C4-2B (cell line): Measurements from ENCODE around the gene TAF13.
"Not testable (repeated sequence)": the region's sequence is repeated elsewhere in the genome, so short reads cannot be mapped to it uniquely, and the experiment has no call there.

Source experiments
- H3K27ac ChIP-seq: fragments of 450-650 bp; 2 replicates; pipeline ENCODE4 v1.5.1; 2017
- ZFX ChIP-seq: fragments of 450-650 bp; IDR thresholded peaks from 2 replicates; pipeline ENCODE4 v1.6.1; 2017
- TF ChIP-seq, protein P1 (sequence below): fragments of 450-650 bp; conservative IDR thresholded peaks from 2 replicates; pipeline ENCODE4 v1.5.1; 2017; ENCODE audit warnings: mild to moderate bottlenecking

Gene TAF13

DNA sequence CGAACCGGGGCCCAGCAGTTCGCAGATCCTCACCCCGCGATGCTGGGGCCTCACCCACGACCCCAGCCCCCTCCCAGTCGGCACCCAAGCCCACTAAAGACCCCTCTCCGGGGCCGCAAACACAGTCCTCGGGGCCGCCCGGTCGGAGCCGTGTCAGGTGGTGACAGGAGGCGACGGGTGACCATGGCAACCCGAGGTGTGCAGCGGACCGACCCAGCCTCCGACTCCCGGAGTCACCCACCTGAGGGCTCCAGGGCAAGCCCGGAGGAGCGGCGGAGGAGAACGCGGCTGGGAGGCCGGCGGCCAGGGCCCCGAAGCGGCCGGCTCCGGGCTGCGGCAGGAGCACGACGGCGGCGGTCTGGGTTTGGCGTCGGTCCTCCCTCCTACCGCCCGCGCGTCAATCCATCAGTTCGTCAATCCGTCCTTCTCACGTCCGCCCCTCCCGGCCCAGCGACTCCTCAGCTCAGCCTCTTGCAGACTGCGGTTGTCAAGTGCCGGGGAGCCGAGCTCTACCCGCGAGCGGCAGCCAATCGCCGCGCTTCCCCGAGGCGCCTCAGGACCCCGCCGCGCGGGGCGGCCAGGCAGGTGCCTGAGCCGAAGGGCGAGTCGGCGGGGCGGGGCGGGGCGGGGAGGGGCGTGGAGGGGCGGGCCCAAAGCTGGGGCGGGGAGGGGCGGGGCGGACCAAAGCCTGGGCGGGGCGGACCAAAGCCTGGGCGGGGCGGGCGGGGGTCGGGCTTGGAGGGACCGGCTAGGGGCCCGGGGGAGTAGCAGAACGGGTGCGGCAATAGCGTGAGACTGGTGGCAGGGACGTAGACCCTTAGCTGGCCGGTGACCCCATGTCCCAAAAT lies 34.0 kb downstream of the TAF13 start, which contains the start of gene WDR47:
TSS of gene WDR47 (minus strand) at position 482 of the 848 bp plus-strand sequence. CDS start 18,590 bp downstream, outside the sequence.
- peak within 1 kb of the TSS; percentile 83 for H3K27ac ChIP-seq
- TF ChIP-seq ZFX: peak; percentile 58
- TF ChIP-seq, protein P1, sequence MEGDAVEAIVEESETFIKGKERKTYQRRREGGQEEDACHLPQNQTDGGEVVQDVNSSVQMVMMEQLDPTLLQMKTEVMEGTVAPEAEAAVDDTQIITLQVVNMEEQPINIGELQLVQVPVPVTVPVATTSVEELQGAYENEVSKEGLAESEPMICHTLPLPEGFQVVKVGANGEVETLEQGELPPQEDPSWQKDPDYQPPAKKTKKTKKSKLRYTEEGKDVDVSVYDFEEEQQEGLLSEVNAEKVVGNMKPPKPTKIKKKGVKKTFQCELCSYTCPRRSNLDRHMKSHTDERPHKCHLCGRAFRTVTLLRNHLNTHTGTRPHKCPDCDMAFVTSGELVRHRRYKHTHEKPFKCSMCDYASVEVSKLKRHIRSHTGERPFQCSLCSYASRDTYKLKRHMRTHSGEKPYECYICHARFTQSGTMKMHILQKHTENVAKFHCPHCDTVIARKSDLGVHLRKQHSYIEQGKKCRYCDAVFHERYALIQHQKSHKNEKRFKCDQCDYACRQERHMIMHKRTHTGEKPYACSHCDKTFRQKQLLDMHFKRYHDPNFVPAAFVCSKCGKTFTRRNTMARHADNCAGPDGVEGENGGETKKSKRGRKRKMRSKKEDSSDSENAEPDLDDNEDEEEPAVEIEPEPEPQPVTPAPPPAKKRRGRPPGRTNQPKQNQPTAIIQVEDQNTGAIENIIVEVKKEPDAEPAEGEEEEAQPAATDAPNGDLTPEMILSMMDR: no peak

DNA sequence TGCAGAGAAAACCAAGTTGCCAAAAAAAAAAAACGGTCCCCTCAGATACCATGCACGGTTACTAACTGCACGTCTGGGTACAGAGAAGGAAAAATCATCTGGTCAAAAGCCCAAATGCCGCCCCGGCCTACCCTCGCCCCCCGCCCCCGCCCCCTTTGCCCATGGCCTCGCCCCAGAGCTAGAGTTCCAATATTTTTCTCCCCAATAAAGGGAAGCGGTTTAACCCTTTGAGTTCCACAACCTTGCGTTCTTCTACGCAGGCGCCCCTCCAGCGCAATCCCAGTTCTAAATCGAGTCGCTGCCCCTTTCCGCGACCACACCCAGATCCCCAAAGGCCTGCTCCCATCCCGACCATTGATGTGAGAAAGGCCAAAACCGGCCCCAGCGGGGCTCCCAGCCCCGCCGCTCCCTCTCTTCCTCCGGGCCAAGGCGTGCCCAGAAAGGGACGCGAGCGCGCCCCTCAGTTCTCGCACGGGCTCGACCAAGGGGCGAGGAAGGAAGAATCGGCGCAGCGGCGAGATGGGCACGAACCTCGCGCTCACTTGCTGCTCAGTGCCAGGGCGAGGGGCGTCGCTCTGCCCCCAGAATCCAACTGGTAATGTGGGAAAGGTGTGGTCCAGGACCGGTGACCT lies 34.7 kb downstream of the TAF13 start:
- peak overlapping the region; percentile 83 for H3K27ac ChIP-seq
- TF ChIP-seq, protein P1: no peak
- no peak for TF ChIP-seq ZFX

DNA sequence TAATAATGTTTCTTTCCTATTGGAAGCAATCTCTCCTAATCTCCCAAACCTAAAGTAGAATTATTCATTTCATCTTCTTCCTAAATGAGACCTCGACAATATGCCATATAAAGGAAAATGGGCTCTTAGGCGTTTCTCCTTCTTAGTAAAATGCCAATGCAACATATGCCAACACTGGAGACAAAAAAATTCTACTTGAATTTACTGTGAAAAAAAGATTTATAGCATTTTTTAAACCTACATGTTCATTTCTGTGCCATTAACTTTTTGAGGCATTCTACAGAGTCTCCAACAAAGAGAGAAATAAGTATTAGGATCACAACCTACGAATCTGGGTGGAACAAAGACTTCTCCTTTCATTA lies 35.2 kb downstream of the TAF13 start:
- H3K27ac ChIP-seq: no peak overlapping the region; the same call in 1 of the 2 replicates
- TF ChIP-seq, protein P1: no peak
- TF ChIP-seq ZFX: no peak

DNA sequence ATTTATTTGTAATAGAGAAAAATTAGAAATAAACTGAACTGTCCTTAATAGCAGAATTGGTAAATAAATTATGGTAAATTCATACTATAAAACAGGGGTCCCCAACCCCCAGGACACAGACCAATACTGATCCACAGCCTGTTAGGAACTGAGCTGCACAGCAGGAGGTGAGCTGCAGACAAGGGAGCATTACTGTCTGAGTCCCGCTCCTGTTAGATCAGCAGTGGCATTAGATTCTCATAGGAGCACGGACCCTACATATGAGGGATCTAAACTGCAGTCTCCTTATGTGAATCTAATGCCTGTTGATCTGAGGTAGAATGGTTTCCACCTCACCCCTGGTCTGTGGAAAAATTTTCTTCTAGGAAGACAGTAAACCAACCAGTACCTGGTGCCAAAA lies 41.4 kb downstream of the TAF13 start:
- no peak for TF ChIP-seq ZFX
- TF ChIP-seq, protein P1: no peak
- no peak overlapping the region for H3K27ac ChIP-seq

DNA sequence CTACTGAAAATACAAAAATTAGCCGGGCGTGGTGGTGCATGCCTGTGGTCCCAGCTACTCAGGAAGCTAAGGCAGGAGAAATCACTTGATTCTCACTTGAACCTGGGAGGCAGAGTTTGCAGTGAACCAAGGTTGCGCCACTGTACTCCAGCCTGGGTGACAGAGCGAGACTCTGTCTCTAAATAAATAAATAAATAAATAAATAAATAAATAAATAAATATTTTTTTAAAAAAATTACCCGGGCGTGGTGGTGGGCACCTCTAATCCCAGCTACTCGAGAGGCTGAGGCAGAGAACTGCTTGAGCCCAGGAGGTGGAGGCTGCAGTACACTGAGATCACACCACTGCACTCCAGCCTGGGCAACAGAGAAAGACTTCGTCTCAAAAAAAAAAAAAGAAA lies 46.3 kb downstream of the TAF13 start:
- H3K27ac ChIP-seq: not testable (repeated sequence)

DNA sequence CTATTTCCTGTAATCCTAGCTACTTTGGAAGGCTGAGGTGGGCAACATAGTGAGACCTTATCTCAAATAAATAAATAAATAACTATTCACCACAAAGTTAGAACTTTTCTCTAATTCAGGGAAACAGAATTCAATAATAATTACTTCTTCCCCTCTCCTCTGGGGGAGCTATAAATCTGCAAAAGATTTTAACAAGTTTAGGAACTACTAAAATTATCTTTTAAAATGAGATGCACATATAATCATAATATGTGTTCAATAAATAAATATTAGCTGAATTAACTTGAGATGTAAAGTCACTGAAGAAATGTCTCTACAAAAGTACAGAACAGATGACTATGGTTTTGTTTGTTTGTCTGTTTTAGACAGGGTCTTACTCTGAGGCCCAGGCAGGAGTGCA lies 48.0 kb downstream of the TAF13 start:
- TF ChIP-seq ZFX: no peak
- TF ChIP-seq, protein P1: peak; percentile 51
- H3K27ac ChIP-seq: no peak overlapping the region

DNA sequence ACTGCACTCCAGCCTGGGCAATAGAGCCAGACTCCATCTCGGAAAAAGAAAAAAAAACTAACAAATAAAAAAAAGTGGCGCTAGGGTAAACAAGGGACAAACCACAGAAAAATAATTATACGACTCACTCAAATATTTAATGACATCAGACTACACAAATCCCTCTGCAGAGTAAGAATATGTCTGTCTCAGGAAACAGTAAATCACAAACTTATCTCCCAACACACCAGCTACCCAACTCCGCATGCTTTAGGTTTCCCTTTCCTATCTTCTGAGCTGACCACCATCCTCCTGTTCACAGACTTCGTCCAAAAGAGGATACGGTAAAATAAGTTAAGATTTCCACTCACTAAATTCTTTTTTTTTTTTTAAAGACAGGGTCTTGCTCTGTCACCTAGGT lies 50.1 kb downstream of the TAF13 start:
- no peak for TF ChIP-seq ZFX
- TF ChIP-seq, protein P1: no peak

More for the DNA sequence above, 50.1 kb downstream of the TAF13 start:
- H3K27ac ChIP-seq: no peak overlapping the region
